PFSK-1 (cell line): ENCODE results near the gene ARL5B.

Experiments
- FOXP2 ChIP-seq: optimal IDR thresholded peaks from 2 replicates; pipeline ENCODE3; 2011; ENCODE audit warnings: borderline replicate concordance, control low read depth, inconsistent platforms; ENCODE audit not compliant: insufficient read depth; ENCODE audit errors: extremely low read length, extremely low read depth
- POLR2AphosphoS5 ChIP-seq: IDR thresholded peaks from 2 replicates; pipeline ENCODE4 v1.6.1; 2012; ENCODE audit warnings: low read depth, mild to moderate bottlenecking, control low read depth, low read length, moderate library complexity
- REST ChIP-seq, 2 experiments: IDR thresholded peaks; 2 replicates each; pipeline versions ENCODE4 v1.6.1 to v1.8.0; 2011 to 2012; ENCODE audit warnings: low read depth in 2 of 2, low read length in 2 of 2, control low read depth in 1 of 2, inconsistent platforms in 1 of 2, mild to moderate bottlenecking in 1 of 2, moderate library complexity in 1 of 2; ENCODE audit not compliant: insufficient read depth in 1 of 2
- SIN3A ChIP-seq: IDR thresholded peaks from 2 replicates; pipeline ENCODE4 v1.6.1; 2012; ENCODE audit warnings: mild to moderate bottlenecking, low read length, moderate library complexity, borderline replicate concordance; ENCODE audit not compliant: insufficient read depth
- TAF1 ChIP-seq: IDR thresholded peaks from 2 replicates; pipeline ENCODE4 v1.6.1; 2012; ENCODE audit warnings: low read length, control low read depth, borderline replicate concordance; ENCODE audit not compliant: insufficient read depth

ARL5B gene

GRCh38 chr10:18653112-18653511, 6.1 kb upstream of the ARL5B start:
- TF ChIP-seq FOXP2 (no peak), TAF1 (no peak), REST (IDR thresholded peaks at IDR 0.05; ENCODE audit: insufficient read depth in 1 of 2, low read depth in 2 of 2, low read length in 2 of 2) (no peak), SIN3A (no peak)

GRCh38 chr10:18656724-18657123, 2.5 kb upstream of the ARL5B start:
- no peak for TF ChIP-seq TAF1
- TF ChIP-seq FOXP2 = no peak
- TF ChIP-seq POLR2AphosphoS5 = no peak
- TF ChIP-seq SIN3A = no peak
- no peak for TF ChIP-seq REST (IDR thresholded peaks at IDR 0.05; ENCODE audit: insufficient read depth in 1 of 2, low read depth in 2 of 2, low read length in 2 of 2)

- TF ChIP-seq REST (IDR thresholded peaks at IDR 0.05; ENCODE audit: insufficient read depth in 1 of 2, low read depth in 2 of 2, low read length in 2 of 2) = no peak
- TF ChIP-seq FOXP2 = no peak
- no peak for TF ChIP-seq POLR2AphosphoS5
- TF ChIP-seq TAF1 = no peak
- TF ChIP-seq SIN3A = no peak
Observed at GRCh38 chr10:18658271-18659124, 733 bp upstream of the ARL5B start.

GRCh38 chr10:18659819-18660535, 746 bp downstream of the ARL5B start:
- TF ChIP-seq REST (IDR thresholded peaks at IDR 0.05; ENCODE audit: insufficient read depth in 1 of 2, low read depth in 2 of 2, low read length in 2 of 2) = no peak
- no peak for TF ChIP-seq POLR2AphosphoS5
- TF ChIP-seq TAF1 = no peak
- no peak for TF ChIP-seq SIN3A
- no peak for TF ChIP-seq FOXP2
